Activated gamma-delta T cell treated with Interleukin-2 at 50 U/mL for 16 hours (primary cell): ENCODE results near the gene OPN1MW.
"Not testable (repeated sequence)": the region's sequence is repeated elsewhere in the genome, so short reads cannot be mapped to it uniquely, and the experiment has no call there.

Experiments used
- DNase-seq: peaks from one replicate; pipeline ENCODE4 v3.0.0-alpha.2; 2020

Gene OPN1MW

GRCh38 chrX:154182296-154182695 is at the start of gene OPN1MW:
TSS of gene OPN1MW (plus strand) at chrX:154182596. CDS start at chrX:154182678, 82 bp downstream.
- DNase-seq: not testable (repeated sequence)

GRCh38 chrX:154135458-154136229 is 46.8 kb upstream of the OPN1MW start:
- DNase-seq: no peak

GRCh38 chrX:154136627-154137161 is 45.7 kb upstream of the OPN1MW start:
- DNase-seq: peak; percentile 66

- DNase-seq: no peak
These were observed 43.5 kb upstream of the OPN1MW start for GRCh38 chrX:154138857-154139256.

- no peak for DNase-seq
These were observed 42.2 kb upstream of the OPN1MW start for GRCh38 chrX:154140206-154140605.

- no peak for DNase-seq
These were observed 41.7 kb upstream of the OPN1MW start for GRCh38 chrX:154140742-154141141.

GRCh38 chrX:154142386-154142785 is 40.0 kb upstream of the OPN1MW start:
- no peak for DNase-seq

GRCh38 chrX:154142950-154143745 is 39.2 kb upstream of the OPN1MW start:
- DNase-seq: no peak

GRCh38 chrX:154144010-154144409 is 38.4 kb upstream of the OPN1MW start, which contains the start of gene OPN1LW:
TSS of gene OPN1LW (plus strand) at chrX:154144243. CDS start at chrX:154144284, 41 bp downstream.
- not testable (repeated sequence) for DNase-seq

GRCh38 chrX:154151030-154151429 is 31.4 kb upstream of the OPN1MW start:
- DNase-seq: not testable (repeated sequence)

- not testable (repeated sequence) for DNase-seq
These were observed 26.2 kb upstream of the OPN1MW start for GRCh38 chrX:154156221-154156620.

GRCh38 chrX:154157207-154157606 is 25.2 kb upstream of the OPN1MW start:
- DNase-seq: not testable (repeated sequence)

- not testable (repeated sequence) for DNase-seq
These were observed 23.1 kb upstream of the OPN1MW start for GRCh38 chrX:154159345-154159744.

- DNase-seq: not testable (repeated sequence)
These were observed 17.5 kb upstream of the OPN1MW start for GRCh38 chrX:154164902-154165301.

- not testable (repeated sequence) for DNase-seq
These were observed 14.0 kb upstream of the OPN1MW start for GRCh38 chrX:154168384-154168783.

GRCh38 chrX:154172535-154172943 is 9.9 kb upstream of the OPN1MW start:
- not testable (repeated sequence) for DNase-seq

- not testable (repeated sequence) for DNase-seq
These were observed 8.0 kb upstream of the OPN1MW start for GRCh38 chrX:154174356-154174755.

GRCh38 chrX:154183794-154184193 is 1.4 kb downstream of the OPN1MW start:
- not testable (repeated sequence) for DNase-seq

- DNase-seq: not testable (repeated sequence)
These were observed 10.4 kb downstream of the OPN1MW start for GRCh38 chrX:154192846-154193245.

- not testable (repeated sequence) for DNase-seq
These were observed 11.9 kb downstream of the OPN1MW start for GRCh38 chrX:154194316-154194715.

GRCh38 chrX:154196466-154196865 is 14.1 kb downstream of the OPN1MW start:
- DNase-seq: not testable (repeated sequence)

GRCh38 chrX:154209670-154210418 is 27.4 kb downstream of the OPN1MW start:
- not testable (repeated sequence) for DNase-seq

GRCh38 chrX:154211057-154211456 is 28.7 kb downstream of the OPN1MW start:
- DNase-seq: peak; percentile 2
